Measurements from ENCODE around the gene SMIM31. TPM values are rescaled to one million over a fixed set of nuclear protein-coding genes. Genes with fewer than 3 reads are reported as not detected.

The SMIM31 gene
- total RNA-seq, 4 donors from 2014 or later, result not detected

- no peak overlapping the region for H3K4me3 ChIP-seq
- no peaks in the 10 kb centered on the region for H3K4me1 ChIP-seq
- intact Hi-C loops (cut with DNase I), result no loop called here
- DNase-seq, result no peak
- no peaks in the 10 kb centered on the region for H3K9me3 ChIP-seq
- TF ChIP-seq POLR2A (IDR thresholded peaks at IDR 0.05), result no peak
- no peak for TF ChIP-seq CTCF (IDR thresholded peaks at IDR 0.05)
- no peaks in the 10 kb centered on the region for H3K36me3 ChIP-seq
- 28 to 29% methylated on average over 1 of the region's 1 CpG for WGBS, 2 donors
- no peak overlapping the region for H3K27ac ChIP-seq
- no peaks in the 10 kb centered on the region for H3K27me3 ChIP-seq
These were observed 61.8 kb downstream of the SMIM31 start for GRCh38 chr4:164815711-164816110.

DNA sequence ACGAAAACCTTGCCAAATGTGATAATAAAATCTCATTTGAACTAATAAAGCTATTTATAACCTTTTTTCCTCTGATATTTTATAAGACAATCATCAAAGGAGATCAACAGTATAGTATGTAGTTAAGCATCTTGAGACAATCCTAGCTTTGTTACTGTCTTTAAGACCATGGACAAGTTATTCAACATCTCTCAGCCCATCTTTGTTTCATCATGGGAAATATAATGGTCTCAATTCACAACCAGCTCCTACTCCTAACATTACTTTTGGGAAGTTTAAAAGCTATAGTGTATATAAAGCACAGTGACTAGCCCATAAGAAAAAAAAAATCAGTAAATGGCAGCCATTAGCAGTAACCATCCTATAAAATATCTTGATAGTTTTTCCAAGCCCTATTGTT is 65.4 kb downstream of the SMIM31 start:
- no peaks in the 10 kb centered on the region for H3K4me1 ChIP-seq
- 75 to 76% methylated on average over 1 of the region's 1 CpG for WGBS, 2 donors
- no peak for DNase-seq
- H3K27ac ChIP-seq, result no peak overlapping the region
- no peaks in the 10 kb centered on the region for H3K27me3 ChIP-seq
- TF ChIP-seq POLR2A (IDR thresholded peaks at IDR 0.05) (no peak), CTCF (IDR thresholded peaks at IDR 0.05) (no peak)
- H3K36me3 ChIP-seq, result no peaks in the 10 kb centered on the region
- H3K4me3 ChIP-seq, result no peak overlapping the region
- intact Hi-C loops (cut with DNase I), result no loop called here
- H3K9me3 ChIP-seq, result no peaks in the 10 kb centered on the region

GRCh38 chr4:164821711-164822110 is 67.8 kb downstream of the SMIM31 start:
- intact Hi-C loops (cut with DNase I), result no loop called here
- H3K27ac ChIP-seq, result no peak overlapping the region
- no peaks in the 10 kb centered on the region for H3K36me3 ChIP-seq
- H3K9me3 ChIP-seq, result no peaks in the 10 kb centered on the region
- H3K4me1 ChIP-seq, result no peaks in the 10 kb centered on the region
- no peak for TF ChIP-seq POLR2A (IDR thresholded peaks at IDR 0.05)
- no peak for TF ChIP-seq CTCF (IDR thresholded peaks at IDR 0.05)
- H3K27me3 ChIP-seq, result no peaks in the 10 kb centered on the region
- DNase-seq, result no peak
- no peak overlapping the region for H3K4me3 ChIP-seq
- 40 to 51% methylated on average over 4 of the region's 4 CpGs for WGBS, 2 donors

- no peak overlapping the region for H3K4me3 ChIP-seq
- H3K36me3 ChIP-seq, result no peaks in the 10 kb centered on the region
- H3K27me3 ChIP-seq, result no peaks in the 10 kb centered on the region
- no peaks in the 10 kb centered on the region for H3K4me1 ChIP-seq
- H3K9me3 ChIP-seq, result no peaks in the 10 kb centered on the region
- H3K27ac ChIP-seq, result no peak overlapping the region
- intact Hi-C loops (cut with DNase I), result no loop called here
- DNase-seq, result no peak
- WGBS, 2 donors, result 79 to 87% methylated on average over 4 of the region's 4 CpGs
- TF ChIP-seq CTCF (IDR thresholded peaks at IDR 0.05) (no peak), POLR2A (IDR thresholded peaks at IDR 0.05) (no peak)
These were observed 70.7 kb downstream of the SMIM31 start for GRCh38 chr4:164824581-164824980.

- no peak for TF ChIP-seq POLR2A (IDR thresholded peaks at IDR 0.05)
- TF ChIP-seq CTCF (IDR thresholded peaks at IDR 0.05), result no peak
- no peaks in the 10 kb centered on the region for H3K4me1 ChIP-seq
- DNase-seq, result no peak
- no peaks in the 10 kb centered on the region for H3K9me3 ChIP-seq
- H3K36me3 ChIP-seq, result no peaks in the 10 kb centered on the region
- H3K27ac ChIP-seq, result no peak overlapping the region
- 58 to 74% methylated on average over 3 of the region's 3 CpGs for WGBS, 2 donors
- H3K4me3 ChIP-seq, result no peak overlapping the region
- intact Hi-C loops (cut with DNase I), result no loop called here
- H3K27me3 ChIP-seq, result no peaks in the 10 kb centered on the region
These were observed 75.0 kb downstream of the SMIM31 start for GRCh38 chr4:164828955-164829354.
